HEK293T (cell line): ENCODE data around the gene RPA1.

ENCODE experiments used
- CTCF ChIA-PET: fragments of 350-600 bp; formaldehyde crosslinking; extraction: SDS; loops from one replicate; lab custom pipeline; 2021; ENCODE audit warnings: antibody characterized with exemption, inconsistent platforms; lab: Yijun Ruan, JAX
- POLR2A ChIA-PET: fragments of 350-600 bp; formaldehyde crosslinking; extraction: SDS; loops from one replicate; lab custom pipeline; 2020; ENCODE audit warnings: antibody characterized with exemption, inconsistent platforms; lab: Yijun Ruan, JAX
- DNase-seq: peaks from one replicate; pipeline ENCODE4 v3.0.0; 2012; ENCODE audit warnings: mixed read lengths; ENCODE audit errors: extremely low spot score
- ARNT ChIP-seq: fragments of 450-650 bp; IDR thresholded peaks from 2 replicates; pipeline ENCODE4 v1.6.1; 2017; ENCODE audit warnings: mild to moderate bottlenecking
- BHLHE40 ChIP-seq: fragments of 450-650 bp; IDR thresholded peaks from 2 replicates; pipeline ENCODE4 v1.6.1; 2016; ENCODE audit warnings: mild to moderate bottlenecking, moderate library complexity, borderline replicate concordance
- CTBP1 ChIP-seq: fragments of 450-650 bp; IDR thresholded peaks from 2 replicates; pipeline ENCODE4 v1.6.1; 2016; ENCODE audit warnings: borderline replicate concordance
- ELF4 ChIP-seq: fragments of 450-650 bp; IDR thresholded peaks from 2 replicates; pipeline ENCODE4 v1.6.1; 2017; ENCODE audit warnings: antibody characterized with exemption
- FOXA1 ChIP-seq: fragments of 450-650 bp; IDR thresholded peaks from 2 replicates; pipeline ENCODE4 v1.6.1; 2016; ENCODE audit warnings: mild to moderate bottlenecking
- FOXK2 ChIP-seq: fragments of 450-650 bp; IDR thresholded peaks from 2 replicates; pipeline ENCODE4 v1.6.1; 2016; ENCODE audit warnings: mild to moderate bottlenecking
- FOXM1 ChIP-seq: fragments of 450-650 bp; IDR thresholded peaks from 2 replicates; pipeline ENCODE4 v1.6.1; 2017; ENCODE audit warnings: mild to moderate bottlenecking, borderline replicate concordance
- HDGF ChIP-seq: fragments of 450-650 bp; IDR thresholded peaks from 2 replicates; pipeline ENCODE4 v1.6.1; 2017; ENCODE audit warnings: antibody characterized with exemption, borderline replicate concordance
- L3MBTL2 ChIP-seq: fragments of 450-650 bp; conservative IDR thresholded peaks from 2 replicates; pipeline ENCODE4 v1.6.1; 2016; ENCODE audit warnings: mild to moderate bottlenecking
- LEF1 ChIP-seq: fragments of 450-650 bp; IDR thresholded peaks from 2 replicates; pipeline ENCODE4 v1.6.1; 2017; ENCODE audit warnings: mild to moderate bottlenecking, borderline replicate concordance
- NFRKB ChIP-seq: fragments of 450-650 bp; IDR thresholded peaks from 2 replicates; pipeline ENCODE4 v1.6.1; 2016; ENCODE audit warnings: mild to moderate bottlenecking, moderate library complexity
- PKNOX1 ChIP-seq: fragments of 450-650 bp; IDR thresholded peaks from 2 replicates; pipeline ENCODE4 v1.6.1; 2016
- SP1 ChIP-seq: fragments of 450-650 bp; IDR thresholded peaks from 2 replicates; pipeline ENCODE4 v1.6.1; 2017
- SUZ12 ChIP-seq: fragments of 450-650 bp; IDR thresholded peaks from 2 replicates; pipeline ENCODE4 v1.6.1; 2016; ENCODE audit warnings: mild to moderate bottlenecking
- TARDBP ChIP-seq: fragments of 450-650 bp; IDR thresholded peaks from 2 replicates; pipeline ENCODE4 v1.6.1; 2016
- ZNF384 ChIP-seq: fragments of 450-650 bp; IDR thresholded peaks from 2 replicates; pipeline ENCODE4 v1.6.1; 2016

The RPA1 gene

GRCh38 chr17:1872254-1872653, 42.4 kb downstream of the RPA1 start:
- POLR2A ChIA-PET: no interaction called here
- TF ChIP-seq L3MBTL2 (no peak), BHLHE40 (no peak), FOXA1 (no peak), TARDBP (no peak), NFRKB (no peak), LEF1 (no peak), SP1 (no peak), HDGF (no peak), FOXM1 (no peak), FOXK2 (no peak), CTBP1 (no peak), PKNOX1 (no peak)
- CTCF ChIA-PET: no interaction called here
- no peak for DNase-seq

GRCh38 chr17:1872976-1873375, 43.2 kb downstream of the RPA1 start:
- TF ChIP-seq ELF4 (no peak), HDGF (no peak), FOXM1 (no peak), FOXA1 (no peak), NFRKB (no peak), ARNT (no peak), ZNF384 (no peak), TARDBP (no peak), SUZ12 (no peak), CTBP1 (no peak), PKNOX1 (no peak), LEF1 (no peak), BHLHE40 (no peak), FOXK2 (no peak), SP1 (no peak), L3MBTL2 (no peak)
- DNase-seq: no peak
- CTCF ChIA-PET: no interaction called here
- POLR2A ChIA-PET: no interaction called here

- no peak for DNase-seq
- ChIA-PET POLR2A (no interaction called here), CTCF (no interaction called here)
- TF ChIP-seq LEF1 (no peak), SP1 (no peak), SUZ12 (no peak), FOXA1 (no peak), FOXM1 (no peak), CTBP1 (no peak), BHLHE40 (no peak), HDGF (no peak), ARNT (no peak), ZNF384 (no peak), ELF4 (no peak), PKNOX1 (no peak), TARDBP (no peak), L3MBTL2 (no peak)
Observed at GRCh38 chr17:1873418-1873817, 43.6 kb downstream of the RPA1 start.

GRCh38 chr17:1875597-1875996, 45.8 kb downstream of the RPA1 start:
- ChIA-PET CTCF (interaction anchor here (0.6 to 1.2 kb wide), 2 partner anchors 10 to 151 kb away, joined by 3 read pairs; no protein-coding TSS in a partner anchor), POLR2A (no interaction called here)
- no peak for TF ChIP-seq CTBP1
- DNase-seq: no peak

- TF ChIP-seq SUZ12 (no peak), CTBP1 (no peak), ZNF384 (no peak), FOXA1 (no peak), ARNT (no peak), PKNOX1 (no peak), NFRKB (no peak), L3MBTL2 (no peak), LEF1 (no peak), FOXK2 (no peak)
- no peak for DNase-seq
- POLR2A ChIA-PET: no interaction called here
- CTCF ChIA-PET: no interaction called here
Observed at GRCh38 chr17:1878419-1879121, 48.8 kb downstream of the RPA1 start.
